Spleen (tissue), 11 donors: Measurements from ENCODE around the gene MADD. TPM values are rescaled to one million over a fixed set of nuclear protein-coding genes. Genes with fewer than 3 reads are reported as not detected.

ENCODE experiments used
- DNase-seq: peaks from one replicate; pipeline ENCODE4 v3.0.0-alpha.2; 2020
- H3K27ac ChIP-seq, 8 donors: fragments of 200-600 bp; sonication (generic) in 7 of 8; 1 replicate in 4 of 8; 2 replicates in 4 of 8; pipeline versions ENCODE4 v1.5.0 to v1.8.0; 2016 to 2021; ENCODE audit warnings: inconsistent platforms in 4 of 8, mild to moderate bottlenecking in 4 of 8, moderate library complexity in 1 of 8
- H3K27me3 ChIP-seq, 7 donors: fragments of 200-600 bp; sonication (generic) in 6 of 7; replicated peaks in 1 of 7; 1 replicate in 4 of 7; 2 replicates in 3 of 7; pipeline versions ENCODE4 v1.5.0 to v1.8.0; 2016 to 2021; ENCODE audit warnings: inconsistent platforms in 3 of 7, mild to moderate bottlenecking in 1 of 7
- H3K36me3 ChIP-seq, 6 donors: fragments of 200-600 bp; sonication (generic) in 5 of 6; 1 replicate in 4 of 6; 2 replicates in 2 of 6; pipeline versions ENCODE4 v1.5.0 to v1.8.0; 2016 to 2021; ENCODE audit warnings: inconsistent platforms in 2 of 6
- H3K4me1 ChIP-seq, 6 donors: fragments of 200-600 bp; sonication (generic) in 5 of 6; 1 replicate in 3 of 6; 2 replicates in 3 of 6; pipeline versions ENCODE4 v1.5.0 to v1.8.0; 2016 to 2021; ENCODE audit warnings: inconsistent platforms in 3 of 6
- H3K4me3 ChIP-seq, 8 donors: fragments of 200-600 bp; sonication (generic) in 7 of 8; 1 replicate in 4 of 8; 2 replicates in 4 of 8; pipeline versions ENCODE4 v1.5.0 to v1.8.0; 2016 to 2021; ENCODE audit warnings: inconsistent platforms in 4 of 8, mild to moderate bottlenecking in 4 of 8, moderate library complexity in 2 of 8
- H3K9me3 ChIP-seq, 8 donors: fragments of 200-600 bp; sonication (generic) in 7 of 8; 1 replicate in 4 of 8; 2 replicates in 4 of 8; pipeline versions ENCODE4 v1.5.0 to v1.8.0; 2016 to 2021; ENCODE audit warnings: inconsistent platforms in 4 of 8
- POLR2A ChIP-seq, 3 donors: fragments of 450-650 bp; IDR thresholded peaks; one replicate each; pipeline ENCODE4 v1.5.1; 2017; ENCODE audit warnings: antibody characterized with exemption in 3 of 3, mild to moderate bottlenecking in 1 of 3
- POLR2AphosphoS5 ChIP-seq, 3 donors: sonication (generic); formaldehyde crosslinking; IDR thresholded peaks; one replicate each; pipeline ENCODE4 v1.5.1; 2017; ENCODE audit warnings: antibody characterized with exemption in 3 of 3
- WGBS, 5 donors: extraction: QIAGEN DNeasy Blood & Tissue Kit in 3 of 5; methylation state at CpG; one replicate each; pipeline versions ENCODE4 v1.1.5 to v1.1.7; 2013 to 2018; 5-methylcytosine and 5-hydroxymethylcytosine counted together
- intact Hi-C: fragments of 100-400 bp; cut with DNase I; formaldehyde crosslinking; loops from one replicate; pipeline ENCODE4 v1.15.0; 2023; ENCODE audit warnings: low total_unique reads
- polyA plus RNA-seq, 3 donors: library from polyadenylated mRNA; stranded (reverse); fragments of 200-250 nt; gene quantifications; one replicate each; pipeline ENCODE4 v1.2.1, GENCODE V29; 2013
- total RNA-seq, 7 donors: library from RNA; depleted of rRNA in 3 of 7; stranded (reverse); fragments of >200 nt in 3 of 7; fragmentation: NEBNext Ultra II Directional in 4 of 7; extraction: Animal tissue kit (Norgen Biotek cat#: 25700) in 4 of 7; gene quantifications; one replicate each; pipeline versions ENCODE4 v1.1.0 to v1.2.1, GENCODE V29; 2016 to 2021
- TF ChIP-seq, protein P1 (sequence below), 11 experiments: fragments of 200-600 bp in 7 of 11; fragments of 450-650 bp in 4 of 11; sonication (generic) in 4 of 11; IDR thresholded peaks in 8 of 11; conservative IDR thresholded peaks in 3 of 11; 1 replicate in 7 of 11; 2 replicates in 4 of 11; pipeline versions ENCODE4 v1.4.0 to v1.8.0; 2016 to 2021; ENCODE audit warnings: antibody characterized with exemption in 11 of 11, inconsistent platforms in 4 of 11, mild to moderate bottlenecking in 1 of 11
- donor health status: healthy with polysubstance abuse.
- donor health status: DM: no; HTN: no; CAD: no; lungs with moderate emphysema.
- donor health status: DM: no; HTN: no; CAD: no.
- donor health status: Bipolar disorder and iron deficiency.
- donor health status: healthy.
- donor health status: DM: no; HTN: no; CAD: no.
- donor health status: DM: yes; HTN: yes; CAD: no.

MADD gene
- total and polyA plus RNA-seq, 10 donors = 15.7 to 82.4 (median 63.3) TPM

DNA sequence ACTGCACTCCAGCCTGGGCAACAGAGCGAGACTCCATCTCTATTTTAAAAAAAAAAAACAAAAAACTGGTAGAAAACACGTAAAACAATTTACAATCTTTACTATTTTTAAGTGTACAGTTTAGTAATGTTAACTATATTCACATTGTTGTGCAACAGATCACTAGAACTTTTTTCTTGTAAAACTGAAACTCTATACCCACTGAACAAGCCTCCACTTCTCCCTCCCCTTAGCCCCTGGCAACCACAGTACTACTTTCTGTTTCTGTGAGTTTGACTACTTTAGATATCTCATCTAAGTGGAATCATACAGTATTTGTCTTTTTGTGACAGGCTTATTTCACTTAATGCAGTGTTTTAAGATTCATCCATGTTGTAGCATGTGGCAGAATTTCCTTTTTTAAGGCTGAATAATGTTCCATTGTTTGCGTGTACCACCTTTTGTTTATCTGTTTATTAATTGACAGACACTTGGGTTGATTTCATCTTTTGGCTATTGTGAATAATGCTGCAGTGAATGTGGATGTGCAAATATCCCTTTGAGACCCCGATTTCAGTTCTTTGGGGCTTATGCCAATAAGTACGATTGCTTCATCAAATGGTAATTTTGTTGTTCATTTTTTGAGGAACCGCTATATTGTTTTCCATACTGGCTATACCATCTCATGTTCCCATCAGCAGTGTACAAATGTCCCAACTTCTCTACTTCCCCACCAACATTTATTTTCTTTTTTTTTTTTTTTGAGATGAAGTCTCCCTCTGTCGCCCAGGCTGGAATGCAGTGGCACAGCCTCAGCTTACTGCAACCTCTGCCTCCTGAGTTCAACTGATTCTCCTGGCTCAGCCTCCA is 44.2 kb upstream of the MADD start:
- H3K36me3 ChIP-seq = peaks cover 0 to 95% (median 18%) of the 10 kb centered on the region in 6 donors
- DNase-seq = no peak
- H3K9me3 ChIP-seq = no peaks in the 10 kb centered on the region
- intact Hi-C loops = no loop called here
- TF ChIP-seq POLR2AphosphoS5 (IDR thresholded peaks at IDR 0.05) = no peak
- TF ChIP-seq, protein P1, sequence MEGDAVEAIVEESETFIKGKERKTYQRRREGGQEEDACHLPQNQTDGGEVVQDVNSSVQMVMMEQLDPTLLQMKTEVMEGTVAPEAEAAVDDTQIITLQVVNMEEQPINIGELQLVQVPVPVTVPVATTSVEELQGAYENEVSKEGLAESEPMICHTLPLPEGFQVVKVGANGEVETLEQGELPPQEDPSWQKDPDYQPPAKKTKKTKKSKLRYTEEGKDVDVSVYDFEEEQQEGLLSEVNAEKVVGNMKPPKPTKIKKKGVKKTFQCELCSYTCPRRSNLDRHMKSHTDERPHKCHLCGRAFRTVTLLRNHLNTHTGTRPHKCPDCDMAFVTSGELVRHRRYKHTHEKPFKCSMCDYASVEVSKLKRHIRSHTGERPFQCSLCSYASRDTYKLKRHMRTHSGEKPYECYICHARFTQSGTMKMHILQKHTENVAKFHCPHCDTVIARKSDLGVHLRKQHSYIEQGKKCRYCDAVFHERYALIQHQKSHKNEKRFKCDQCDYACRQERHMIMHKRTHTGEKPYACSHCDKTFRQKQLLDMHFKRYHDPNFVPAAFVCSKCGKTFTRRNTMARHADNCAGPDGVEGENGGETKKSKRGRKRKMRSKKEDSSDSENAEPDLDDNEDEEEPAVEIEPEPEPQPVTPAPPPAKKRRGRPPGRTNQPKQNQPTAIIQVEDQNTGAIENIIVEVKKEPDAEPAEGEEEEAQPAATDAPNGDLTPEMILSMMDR (IDR thresholded peaks at IDR 0.05 in 8 of 11, conservative IDR thresholded peaks at IDR 0.05 in 3 of 11) = no peak
- no peak for TF ChIP-seq POLR2A (IDR thresholded peaks at IDR 0.05)
- H3K4me3 ChIP-seq = no peak overlapping the region
- 79 to 90% (median 85%) methylated on average over 7 of the region's 7 CpGs for WGBS, 5 donors
- no peaks in the 10 kb centered on the region for H3K27me3 ChIP-seq
- peak overlapping the region in 6 of 8 donors; percentile 0 to 73 (median 53) for H3K27ac ChIP-seq
- peaks cover 0 to 31% (median 7%) of the 10 kb centered on the region in 6 donors for H3K4me1 ChIP-seq

GRCh38 chr11:47229161-47229560 is 40.8 kb upstream of the MADD start:
- Histone ChIP-seq H3K4me3 (no peak overlapping the region), H3K36me3 (peaks cover 0 to 87% (median 5%) of the 10 kb centered on the region in 6 donors), H3K27ac (no peak overlapping the region), H3K9me3 (no peaks in the 10 kb centered on the region), H3K27me3 (no peaks in the 10 kb centered on the region), H3K4me1 (peaks cover 0 to 25% (median 6%) of the 10 kb centered on the region in 6 donors)
- no peak for TF ChIP-seq POLR2AphosphoS5 (IDR thresholded peaks at IDR 0.05)
- no peak for DNase-seq
- 93 to 96% (median 94%) methylated on average over 8 of the region's 8 CpGs for WGBS, 5 donors
- intact Hi-C loops = no loop called here

- Histone ChIP-seq H3K27me3 (no peaks in the 10 kb centered on the region), H3K27ac (no peak overlapping the region), H3K9me3 (no peaks in the 10 kb centered on the region), H3K4me1 (no peaks in the 10 kb centered on the region), H3K36me3 (peaks cover 0 to 88% (median 12%) of the 10 kb centered on the region in 6 donors), H3K4me3 (no peak overlapping the region)
- DNase-seq = no peak
- intact Hi-C loops = no loop called here
- WGBS, 5 donors = 90 to 98% (median 96%) methylated on average over 4 of the region's 4 CpGs
- TF ChIP-seq POLR2AphosphoS5 (IDR thresholded peaks at IDR 0.05) (no peak), POLR2A (IDR thresholded peaks at IDR 0.05) (no peak)
- TF ChIP-seq, protein P1 (IDR thresholded peaks at IDR 0.05 in 8 of 11, conservative IDR thresholded peaks at IDR 0.05 in 3 of 11) = no peak
Measured at GRCh38 chr11:47233051-47233450, 36.9 kb upstream of the MADD start.

DNA sequence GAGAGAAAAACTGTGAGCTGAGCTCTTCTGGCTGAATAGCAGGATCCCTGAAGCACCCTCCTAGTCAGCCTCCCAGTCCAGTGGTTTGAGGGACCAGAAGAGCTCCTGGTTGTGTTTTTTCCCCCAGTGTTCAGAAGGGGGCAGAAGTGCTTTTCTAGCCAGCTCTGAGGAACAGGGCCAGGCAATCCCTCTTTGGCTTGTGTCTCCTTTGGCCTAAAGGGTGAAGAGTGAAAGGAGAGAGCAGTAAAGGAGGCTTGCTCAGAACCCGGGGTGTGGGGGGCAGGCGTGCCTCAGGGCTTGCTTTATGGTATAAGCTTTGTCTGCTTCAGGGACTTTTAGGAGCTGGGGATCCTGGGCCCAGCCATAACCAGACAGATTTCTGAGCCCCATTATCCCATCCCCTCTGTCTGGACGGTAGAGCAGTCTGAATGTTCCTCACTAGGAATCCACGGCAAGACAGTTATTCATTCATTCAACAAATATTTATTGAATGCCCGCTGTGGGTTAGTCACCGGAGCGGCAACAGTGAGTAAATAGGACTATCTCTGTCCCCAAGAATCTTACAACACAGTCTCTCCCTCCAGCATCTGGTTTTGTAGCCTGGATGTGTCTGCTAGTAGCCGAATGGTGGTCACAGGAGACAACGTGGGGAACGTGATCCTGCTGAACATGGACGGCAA is 35.8 kb upstream of the MADD start:
- WGBS, 5 donors = 72 to 89% (median 82%) methylated on average over 11 of the region's 11 CpGs
- no peaks in the 10 kb centered on the region for H3K4me1 ChIP-seq
- no peak for TF ChIP-seq POLR2AphosphoS5 (IDR thresholded peaks at IDR 0.05)
- TF ChIP-seq, protein P1 (IDR thresholded peaks at IDR 0.05 in 8 of 11, conservative IDR thresholded peaks at IDR 0.05 in 3 of 11) = no peak
- TF ChIP-seq POLR2A (IDR thresholded peaks at IDR 0.05) = no peak
- H3K27ac ChIP-seq = no peak overlapping the region
- no peaks in the 10 kb centered on the region for H3K9me3 ChIP-seq
- no peak overlapping the region for H3K4me3 ChIP-seq
- intact Hi-C loops = no loop called here
- no peaks in the 10 kb centered on the region for H3K27me3 ChIP-seq
- no peak for DNase-seq
- H3K36me3 ChIP-seq = peaks cover 0 to 88% (median 21%) of the 10 kb centered on the region in 6 donors
